SW480 (cell line): ENCODE measurements around the gene SLC17A6.

ENCODE experiments used
- DNase-seq: peaks from one replicate; pipeline ENCODE4 v3.0.0-alpha.2; 2016; ENCODE audit warnings: low spot score

The SLC17A6 gene

GRCh38 chr11:22389526-22390282 lies 51.5 kb downstream of the SLC17A6 start:
- no peak for DNase-seq

GRCh38 chr11:22390283-22390655 lies 52.1 kb downstream of the SLC17A6 start:
- no peak for DNase-seq

GRCh38 chr11:22392561-22392960 lies 54.4 kb downstream of the SLC17A6 start:
- DNase-seq: no peak

- no peak for DNase-seq
These were observed 67.2 kb downstream of the SLC17A6 start for GRCh38 chr11:22405377-22405776.

- DNase-seq: no peak
These were observed 69.1 kb downstream of the SLC17A6 start for GRCh38 chr11:22407267-22407666.

GRCh38 chr11:22407921-22408320 lies 69.7 kb downstream of the SLC17A6 start:
- no peak for DNase-seq

GRCh38 chr11:22415476-22415875 lies 77.3 kb downstream of the SLC17A6 start:
- DNase-seq: no peak

GRCh38 chr11:22416462-22416861 lies 78.3 kb downstream of the SLC17A6 start:
- DNase-seq: no peak

GRCh38 chr11:22426915-22427314 lies 88.7 kb downstream of the SLC17A6 start:
- no peak for DNase-seq
